Ishikawa (cell line): ENCODE results near the gene UBA52.

ENCODE experiments used
- CEBPB ChIP-seq: IDR thresholded peaks from 2 replicates; pipeline ENCODE4 v1.6.1; 2012
- CREB1 ChIP-seq: IDR thresholded peaks from 2 replicates; pipeline ENCODE4 v1.6.1; 2012; ENCODE audit warnings: low read depth
- EGR1 ChIP-seq: IDR thresholded peaks from 2 replicates; pipeline ENCODE4 v1.6.1; 2012
- EP300 ChIP-seq: IDR thresholded peaks from 2 replicates; pipeline ENCODE4 v1.6.1; 2012; ENCODE audit warnings: borderline replicate concordance
- FOXM1 ChIP-seq: IDR thresholded peaks from 2 replicates; pipeline ENCODE4 v1.6.1; 2012; ENCODE audit warnings: low read depth, borderline replicate concordance
- NFIC ChIP-seq: IDR thresholded peaks from 2 replicates; pipeline ENCODE4 v1.6.1; 2012
- RAD21 ChIP-seq: IDR thresholded peaks from 2 replicates; pipeline ENCODE4 v1.6.1; 2012; ENCODE audit warnings: low read depth
- TAF1 ChIP-seq: IDR thresholded peaks from 2 replicates; pipeline ENCODE4 v1.6.1; 2012; ENCODE audit warnings: low read depth, mild to moderate bottlenecking
- TCF12 ChIP-seq: IDR thresholded peaks from 2 replicates; pipeline ENCODE4 v1.6.1; 2012; ENCODE audit warnings: low read depth
- TEAD4 ChIP-seq: IDR thresholded peaks from 2 replicates; pipeline ENCODE4 v1.6.1; 2012
- YY1 ChIP-seq: IDR thresholded peaks from 2 replicates; pipeline ENCODE4 v1.6.1; 2012; ENCODE audit warnings: low read depth
- ZBTB7A ChIP-seq: IDR thresholded peaks from 2 replicates; pipeline ENCODE4 v1.6.1; 2012; ENCODE audit warnings: low read depth
- TF ChIP-seq, protein P1 (sequence below): IDR thresholded peaks from 2 replicates; pipeline ENCODE4 v1.6.1; 2012
- TF ChIP-seq, protein P2 (sequence below): IDR thresholded peaks from 2 replicates; pipeline ENCODE4 v1.6.1; 2012; ENCODE audit warnings: low read depth, mild to moderate bottlenecking
- TF ChIP-seq, protein P3 (sequence below): IDR thresholded peaks from 2 replicates; pipeline ENCODE4 v1.6.1; 2012

UBA52 gene

DNA sequence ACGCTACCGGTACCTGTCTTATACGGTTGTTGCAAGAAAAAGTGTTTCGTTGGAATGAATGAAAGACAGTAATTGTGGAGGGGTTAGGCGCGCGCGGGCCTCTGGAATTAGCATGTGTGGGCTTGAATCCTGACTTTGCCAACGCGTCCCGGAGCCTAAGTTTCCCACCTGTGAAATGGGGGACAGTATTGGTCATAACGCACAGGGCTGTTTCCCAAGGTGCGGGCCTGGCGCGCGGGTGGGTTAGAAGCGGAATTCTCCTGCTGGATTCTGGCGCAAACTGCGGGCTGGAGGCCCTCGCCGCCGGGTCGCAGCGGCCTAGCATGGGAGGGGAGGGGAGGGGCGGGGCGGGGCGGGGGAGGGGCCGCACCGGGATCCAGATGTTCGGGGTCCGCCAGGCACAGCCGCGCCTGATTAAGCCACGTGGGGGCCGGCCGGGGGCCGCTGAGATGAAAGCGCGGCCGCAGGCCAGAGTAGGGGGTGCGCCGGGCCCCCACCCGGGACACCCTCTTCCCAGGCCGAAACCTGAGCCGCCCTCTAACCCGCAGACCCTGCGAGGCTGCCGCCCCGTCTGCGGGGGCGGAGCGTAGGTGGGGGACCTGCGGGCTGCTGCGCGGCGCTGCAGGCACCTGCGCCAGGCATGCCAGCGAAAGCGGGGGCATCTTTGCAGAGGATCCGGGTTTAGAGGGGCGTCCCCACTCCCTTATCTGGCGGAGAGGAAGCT lies 39.8 kb downstream of the UBA52 start:
- TF ChIP-seq, protein P1, sequence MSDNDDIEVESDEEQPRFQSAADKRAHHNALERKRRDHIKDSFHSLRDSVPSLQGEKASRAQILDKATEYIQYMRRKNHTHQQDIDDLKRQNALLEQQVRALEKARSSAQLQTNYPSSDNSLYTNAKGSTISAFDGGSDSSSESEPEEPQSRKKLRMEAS, result 0 out of 2 replicates have a peak, but pooled peaks have one; percentile 14
- TF ChIP-seq NFIC, result no peak
- TF ChIP-seq YY1, result no peak
- no peak for TF ChIP-seq CREB1
- TF ChIP-seq EGR1, result peak; percentile 95
- TF ChIP-seq ZBTB7A, result peak; percentile 59; the same call in 1 of the 2 replicates
- TF ChIP-seq CEBPB, result no peak

DNA sequence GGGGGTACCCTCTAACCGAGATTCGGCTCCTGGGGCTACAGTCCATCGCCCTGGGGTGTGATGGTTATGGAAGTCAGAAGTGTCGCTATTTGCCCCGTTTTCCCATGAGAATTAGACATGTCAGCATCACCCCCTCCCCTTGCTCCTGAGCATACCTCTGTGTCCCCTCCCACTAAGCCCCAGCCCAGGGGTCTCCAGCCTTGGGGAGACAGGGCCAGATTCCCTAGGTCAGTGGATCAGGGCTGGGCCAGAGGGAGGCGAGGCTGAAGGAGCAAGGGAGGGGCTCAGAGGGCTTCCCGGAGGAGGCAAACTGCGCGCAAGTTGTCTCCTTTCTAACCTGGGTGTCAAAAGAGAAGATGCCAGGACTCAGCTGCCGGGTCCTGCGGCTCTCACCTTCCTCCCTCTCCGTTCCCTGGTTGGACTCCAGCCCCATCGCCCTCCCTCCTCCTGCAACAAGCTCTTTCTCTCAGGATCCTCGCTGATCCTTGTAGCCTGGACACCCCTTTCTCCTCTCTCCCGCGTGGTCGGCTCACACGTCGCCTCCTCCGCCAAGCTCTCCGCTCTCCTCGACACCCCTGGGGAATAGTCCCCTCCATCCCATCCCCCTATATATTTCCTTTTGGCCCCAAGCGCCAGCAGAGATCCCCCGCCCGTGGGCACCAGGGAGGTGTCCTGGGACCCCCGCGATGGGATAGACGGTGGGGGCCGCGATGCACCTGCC lies 40.6 kb downstream of the UBA52 start:
- TF ChIP-seq YY1 (no peak), TAF1 (no peak), EGR1 (no peak), CEBPB (no peak), ZBTB7A (no peak), RAD21 (no peak), NFIC (no peak)
- TF ChIP-seq, protein P2, sequence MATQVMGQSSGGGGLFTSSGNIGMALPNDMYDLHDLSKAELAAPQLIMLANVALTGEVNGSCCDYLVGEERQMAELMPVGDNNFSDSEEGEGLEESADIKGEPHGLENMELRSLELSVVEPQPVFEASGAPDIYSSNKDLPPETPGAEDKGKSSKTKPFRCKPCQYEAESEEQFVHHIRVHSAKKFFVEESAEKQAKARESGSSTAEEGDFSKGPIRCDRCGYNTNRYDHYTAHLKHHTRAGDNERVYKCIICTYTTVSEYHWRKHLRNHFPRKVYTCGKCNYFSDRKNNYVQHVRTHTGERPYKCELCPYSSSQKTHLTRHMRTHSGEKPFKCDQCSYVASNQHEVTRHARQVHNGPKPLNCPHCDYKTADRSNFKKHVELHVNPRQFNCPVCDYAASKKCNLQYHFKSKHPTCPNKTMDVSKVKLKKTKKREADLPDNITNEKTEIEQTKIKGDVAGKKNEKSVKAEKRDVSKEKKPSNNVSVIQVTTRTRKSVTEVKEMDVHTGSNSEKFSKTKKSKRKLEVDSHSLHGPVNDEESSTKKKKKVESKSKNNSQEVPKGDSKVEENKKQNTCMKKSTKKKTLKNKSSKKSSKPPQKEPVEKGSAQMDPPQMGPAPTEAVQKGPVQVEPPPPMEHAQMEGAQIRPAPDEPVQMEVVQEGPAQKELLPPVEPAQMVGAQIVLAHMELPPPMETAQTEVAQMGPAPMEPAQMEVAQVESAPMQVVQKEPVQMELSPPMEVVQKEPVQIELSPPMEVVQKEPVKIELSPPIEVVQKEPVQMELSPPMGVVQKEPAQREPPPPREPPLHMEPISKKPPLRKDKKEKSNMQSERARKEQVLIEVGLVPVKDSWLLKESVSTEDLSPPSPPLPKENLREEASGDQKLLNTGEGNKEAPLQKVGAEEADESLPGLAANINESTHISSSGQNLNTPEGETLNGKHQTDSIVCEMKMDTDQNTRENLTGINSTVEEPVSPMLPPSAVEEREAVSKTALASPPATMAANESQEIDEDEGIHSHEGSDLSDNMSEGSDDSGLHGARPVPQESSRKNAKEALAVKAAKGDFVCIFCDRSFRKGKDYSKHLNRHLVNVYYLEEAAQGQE, result no peak

DNA sequence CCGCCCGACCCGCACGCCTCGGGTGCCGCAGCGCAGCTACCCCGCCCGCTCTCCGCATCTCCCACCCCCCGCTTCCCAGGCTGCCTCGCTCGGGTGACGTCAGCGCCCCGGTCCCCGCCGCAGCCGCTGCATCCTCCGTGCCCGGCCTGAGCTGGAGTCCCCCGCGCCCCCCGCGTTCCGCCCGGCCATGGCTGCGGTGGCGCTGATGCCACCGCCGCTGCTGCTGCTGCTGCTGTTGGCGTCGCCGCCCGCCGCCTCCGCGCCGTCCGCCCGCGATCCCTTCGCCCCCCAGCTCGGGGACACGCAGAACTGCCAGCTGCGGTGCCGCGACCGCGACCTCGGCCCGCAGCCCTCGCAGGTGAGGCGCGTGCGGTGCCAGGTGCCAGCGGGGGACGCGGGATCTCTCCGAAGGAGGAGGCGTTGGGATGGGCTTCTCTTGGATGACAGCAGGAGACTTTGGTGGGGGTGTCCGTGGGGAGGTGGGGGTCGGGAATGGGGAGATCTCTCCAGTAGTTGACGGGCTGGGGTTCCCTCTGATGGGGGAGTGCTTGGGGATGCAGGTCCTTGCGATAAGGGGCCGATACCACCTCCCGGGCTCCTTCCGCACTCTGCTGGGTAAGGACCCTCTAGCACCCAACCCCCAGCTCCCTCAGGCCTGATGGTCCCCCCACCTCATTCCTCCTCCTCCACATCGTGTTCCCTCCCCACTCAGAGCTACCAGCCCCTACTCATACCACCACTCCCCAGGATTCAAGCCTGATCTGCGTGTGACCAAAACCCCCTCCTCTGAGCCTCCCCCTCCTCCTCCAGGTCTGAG lies 41.3 kb downstream of the UBA52 start, which contains the start of gene TMEM59L:
Gene TMEM59L (plus strand): TSS at position 99 of the 817 bp plus-strand sequence. CDS start 89 bp downstream, at position 188.
- TF ChIP-seq RAD21, result no peak
- TF ChIP-seq EGR1, result no peak
- TF ChIP-seq, protein P1, result no peak
- no peak for TF ChIP-seq CEBPB
- no peak for TF ChIP-seq TAF1
- TF ChIP-seq, protein P3, sequence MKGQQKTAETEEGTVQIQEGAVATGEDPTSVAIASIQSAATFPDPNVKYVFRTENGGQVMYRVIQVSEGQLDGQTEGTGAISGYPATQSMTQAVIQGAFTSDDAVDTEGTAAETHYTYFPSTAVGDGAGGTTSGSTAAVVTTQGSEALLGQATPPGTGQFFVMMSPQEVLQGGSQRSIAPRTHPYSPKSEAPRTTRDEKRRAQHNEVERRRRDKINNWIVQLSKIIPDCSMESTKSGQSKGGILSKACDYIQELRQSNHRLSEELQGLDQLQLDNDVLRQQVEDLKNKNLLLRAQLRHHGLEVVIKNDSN, result no peak
- no peak for TF ChIP-seq FOXM1
- TF ChIP-seq TEAD4, result no peak
- TF ChIP-seq, protein P2, result no peak
- no peak for TF ChIP-seq TCF12
- no peak for TF ChIP-seq EP300
- no peak; the same call in none of the 2 replicates for TF ChIP-seq ZBTB7A
- no peak for TF ChIP-seq YY1
- TF ChIP-seq CREB1, result no peak
- TF ChIP-seq NFIC, result no peak

DNA sequence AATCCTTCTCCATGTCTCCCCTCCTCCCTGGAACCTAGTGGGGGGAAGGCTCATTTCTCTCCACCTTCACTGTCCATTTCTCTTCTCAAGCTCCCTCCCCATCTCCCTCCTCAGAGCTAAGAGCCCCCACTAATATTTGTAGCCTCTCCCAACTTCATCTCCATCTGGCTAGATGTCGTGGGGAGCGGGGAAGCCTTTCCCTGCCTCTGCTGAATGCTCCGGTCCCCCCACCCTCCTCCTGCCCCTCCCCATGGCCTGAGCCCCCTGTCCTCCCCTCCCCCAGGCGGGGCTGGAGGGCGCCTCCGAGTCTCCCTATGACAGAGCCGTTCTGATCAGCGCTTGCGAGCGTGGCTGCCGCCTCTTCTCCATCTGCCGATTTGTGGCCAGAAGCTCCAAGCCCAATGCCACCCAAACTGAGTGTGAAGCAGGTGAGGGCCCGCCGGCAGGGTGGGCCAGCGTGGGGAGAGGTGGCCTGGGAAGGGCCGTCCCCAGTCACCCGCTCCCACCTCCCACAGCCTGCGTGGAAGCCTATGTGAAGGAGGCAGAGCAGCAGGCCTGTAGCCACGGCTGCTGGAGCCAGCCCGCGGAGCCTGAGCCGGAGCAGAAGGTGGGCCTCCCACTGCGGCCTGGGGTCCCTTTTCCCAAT lies 42.1 kb downstream of the UBA52 start:
- TF ChIP-seq, protein P1, result no peak
- TF ChIP-seq ZBTB7A (no peak), CREB1 (no peak), EP300 (no peak), NFIC (no peak), TAF1 (no peak), TEAD4 (no peak), EGR1 (no peak)
- TF ChIP-seq, protein P2, result no peak
